ENCODE measurements around the gene MSH5. TPM values are rescaled to one million over a fixed set of nuclear protein-coding genes. Genes with fewer than 3 reads are reported as not detected.

MSH5 gene
- total RNA-seq, 2 donors from 2014 or later = 5.7 to 10.5 TPM

GRCh38 chr6:31723980-31724691, 15.7 kb upstream of the MSH5 start:
- H3K27ac ChIP-seq = no peak overlapping the region
- H3K9me3 ChIP-seq = no peaks in the 10 kb centered on the region
- peaks cover 13 to 19% of the 10 kb centered on the region in 2 donors for H3K4me1 ChIP-seq (ENCODE audit: control insufficient read depth in 1 of 2, low read depth in 2 of 2)
- no peak for TF ChIP-seq CTCF (IDR thresholded peaks at IDR 0.05)
- ATAC-seq (ENCODE audit: insufficient number of reproducible peaks, low FRiP score, low read depth) = no peak
- DNase-seq (ENCODE audit: low spot score) = no peak
- H3K4me3 ChIP-seq = no peak overlapping the region
- H3K27me3 ChIP-seq (replicated peaks; ENCODE audit: insufficient read depth) = no peaks in the 10 kb centered on the region
- peaks cover 26% of the 10 kb centered on the region for H3K36me3 ChIP-seq

GRCh38 chr6:31725502-31726350, 14.1 kb upstream of the MSH5 start:
- no peaks in the 10 kb centered on the region for H3K9me3 ChIP-seq
- H3K27me3 ChIP-seq (replicated peaks; ENCODE audit: insufficient read depth) = no peaks in the 10 kb centered on the region
- H3K4me3 ChIP-seq = no peak overlapping the region
- no peak for TF ChIP-seq CTCF (IDR thresholded peaks at IDR 0.05)
- DNase-seq (ENCODE audit: low spot score) (no peak), ATAC-seq (ENCODE audit: insufficient number of reproducible peaks, low FRiP score, low read depth) (no peak)
- H3K4me1 ChIP-seq (ENCODE audit: control insufficient read depth in 1 of 2, low read depth in 2 of 2) = peaks cover 16 to 24% of the 10 kb centered on the region in 2 donors
- peaks cover 28% of the 10 kb centered on the region for H3K36me3 ChIP-seq
- no peak overlapping the region for H3K27ac ChIP-seq

GRCh38 chr6:31727034-31727716, 12.6 kb upstream of the MSH5 start:
- no peaks in the 10 kb centered on the region for H3K27me3 ChIP-seq (replicated peaks; ENCODE audit: insufficient read depth)
- ATAC-seq (ENCODE audit: insufficient number of reproducible peaks, low FRiP score, low read depth) (no peak), DNase-seq (ENCODE audit: low spot score) (no peak)
- H3K9me3 ChIP-seq = no peaks in the 10 kb centered on the region
- peak overlapping the region; percentile 40 to 98 for H3K27ac ChIP-seq
- H3K4me1 ChIP-seq (ENCODE audit: control insufficient read depth in 1 of 2, low read depth in 2 of 2) = peaks cover 16 to 26% of the 10 kb centered on the region in 2 donors
- peaks cover 40% of the 10 kb centered on the region for H3K36me3 ChIP-seq
- H3K4me3 ChIP-seq = no peak overlapping the region
- TF ChIP-seq CTCF (IDR thresholded peaks at IDR 0.05) = no peak

DNA sequence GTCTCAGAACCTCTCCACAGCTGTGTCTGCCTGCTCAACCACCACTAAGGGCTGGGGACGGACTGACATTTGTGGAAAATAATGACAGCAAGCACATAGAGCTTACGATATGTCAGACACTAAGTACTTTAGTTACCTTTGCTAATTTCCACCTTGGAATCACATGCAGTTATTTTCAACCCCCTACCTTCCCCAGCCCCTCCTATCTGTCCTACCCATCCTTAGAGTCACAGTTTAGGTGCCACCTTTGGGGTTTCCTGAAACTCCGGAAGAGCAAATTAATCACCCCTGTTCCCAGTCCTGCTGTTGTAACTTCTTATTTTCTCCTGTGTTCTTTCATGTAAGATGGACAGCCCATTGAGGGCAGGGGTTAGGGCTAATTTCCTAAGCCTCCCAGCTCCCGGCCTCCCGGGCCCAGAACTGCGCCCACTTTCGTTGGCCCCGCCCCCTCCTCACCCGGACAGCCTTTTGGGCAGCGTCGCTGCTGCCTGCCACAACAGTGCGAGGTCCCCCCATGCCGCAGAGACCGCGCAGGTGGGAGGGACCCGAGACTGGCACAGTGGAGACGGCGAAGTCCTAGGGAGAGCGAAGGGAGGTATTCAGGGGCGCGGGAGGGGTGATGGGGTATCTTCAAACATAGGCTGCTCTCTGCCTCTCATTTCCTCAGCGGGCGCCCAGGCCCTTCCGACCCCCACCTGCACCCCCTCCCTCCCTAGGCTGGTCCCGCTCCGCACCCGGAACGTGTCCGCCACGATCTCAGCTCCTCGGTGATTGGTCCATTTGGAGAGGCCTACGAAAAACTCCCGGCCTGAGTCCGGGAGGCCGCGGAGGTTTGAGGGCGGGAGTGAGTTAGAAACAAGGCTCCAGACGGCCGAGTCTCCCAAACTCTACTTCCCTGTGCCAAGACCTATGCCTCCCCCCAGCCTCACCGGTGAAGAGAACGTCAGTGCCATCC, 11.8 kb upstream of the MSH5 start:
- no peaks in the 10 kb centered on the region for H3K9me3 ChIP-seq
- H3K4me3 ChIP-seq = peak overlapping the region; percentile 99
- no peak for TF ChIP-seq CTCF (IDR thresholded peaks at IDR 0.05)
- no peak for ATAC-seq (ENCODE audit: insufficient number of reproducible peaks, low FRiP score, low read depth)
- no peak for DNase-seq (ENCODE audit: low spot score)
- H3K36me3 ChIP-seq = peaks cover 47% of the 10 kb centered on the region
- peaks cover 16 to 26% of the 10 kb centered on the region in 2 donors for H3K4me1 ChIP-seq (ENCODE audit: control insufficient read depth in 1 of 2, low read depth in 2 of 2)
- no peaks in the 10 kb centered on the region for H3K27me3 ChIP-seq (replicated peaks; ENCODE audit: insufficient read depth)
- peak overlapping the region; percentile 97 to 98 for H3K27ac ChIP-seq
